Stimulated activated CD8-positive, alpha-beta memory T cell treated with anti-CD3 and anti-CD28 coated beads, Interleukin-4, amount 100 ng/mL, for 24 hours (primary cell): ENCODE measurements around the gene SPEG.
"Not testable (repeated sequence)": the region's sequence is repeated elsewhere in the genome, so short reads cannot be mapped to it uniquely, and the experiment has no call there.

Experiments
- DNase-seq: peaks from one replicate; pipeline ENCODE4 v3.0.0-alpha.2; 2020; ENCODE audit warnings: low read depth

Gene SPEG

DNA sequence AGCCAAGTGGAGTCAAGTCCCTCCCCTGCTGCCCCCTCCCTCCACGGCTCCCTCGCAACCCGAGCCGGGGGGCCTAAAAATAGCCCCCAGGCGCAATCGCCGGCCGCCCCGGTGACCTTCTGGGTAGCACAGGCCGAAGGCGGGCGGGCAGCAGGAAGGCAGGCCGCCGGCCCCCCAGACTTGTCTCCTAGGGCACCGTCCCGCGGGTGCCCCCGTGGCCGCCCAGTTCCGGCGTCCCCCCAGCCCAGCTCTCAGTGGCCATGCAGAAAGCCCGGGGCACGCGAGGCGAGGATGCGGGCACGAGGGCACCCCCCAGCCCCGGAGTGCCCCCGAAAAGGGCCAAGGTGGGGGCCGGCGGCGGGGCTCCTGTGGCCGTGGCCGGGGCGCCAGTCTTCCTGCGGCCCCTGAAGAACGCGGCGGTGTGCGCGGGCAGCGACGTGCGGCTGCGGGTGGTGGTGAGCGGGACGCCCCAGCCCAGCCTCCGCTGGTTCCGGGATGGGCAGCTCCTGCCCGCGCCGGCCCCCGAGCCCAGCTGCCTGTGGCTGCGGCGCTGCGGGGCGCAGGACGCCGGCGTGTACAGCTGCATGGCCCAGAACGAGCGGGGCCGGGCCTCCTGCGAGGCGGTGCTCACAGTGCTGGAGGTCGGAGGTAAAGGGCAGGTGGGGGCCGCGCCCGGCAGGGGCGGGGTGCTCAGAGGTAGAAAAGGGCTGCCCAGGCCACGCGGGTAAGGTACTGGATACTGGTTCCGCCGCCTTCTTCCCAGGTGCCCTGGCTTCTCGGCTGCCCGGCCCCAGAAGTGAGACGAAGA, at the start of gene SPEG:
SPEG (plus strand) TSS at position 126 of the 808 bp plus-strand sequence; CDS start at position 261, 135 bp downstream.
- no peak for DNase-seq

DNA sequence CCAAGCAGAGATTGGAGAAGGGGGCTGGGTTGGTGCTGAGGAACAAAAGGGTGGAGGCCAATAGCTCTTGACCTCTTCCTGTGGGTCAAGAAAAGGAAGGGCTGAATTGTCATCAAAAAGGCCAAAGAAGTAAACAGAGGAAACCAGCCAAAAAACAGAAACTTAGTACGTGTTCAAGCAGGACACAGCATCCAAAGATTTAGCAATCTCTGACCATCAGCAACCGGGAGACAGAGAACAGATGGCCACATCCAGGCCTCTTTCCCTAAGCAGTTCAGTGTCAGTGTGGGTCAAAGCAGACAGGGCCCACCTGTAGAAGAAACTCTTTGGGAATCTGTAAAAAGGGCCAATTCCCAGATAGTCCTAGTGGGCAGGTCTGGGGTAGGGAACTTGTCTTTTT, 49.8 kb upstream of the SPEG start:
- no peak for DNase-seq

DNA sequence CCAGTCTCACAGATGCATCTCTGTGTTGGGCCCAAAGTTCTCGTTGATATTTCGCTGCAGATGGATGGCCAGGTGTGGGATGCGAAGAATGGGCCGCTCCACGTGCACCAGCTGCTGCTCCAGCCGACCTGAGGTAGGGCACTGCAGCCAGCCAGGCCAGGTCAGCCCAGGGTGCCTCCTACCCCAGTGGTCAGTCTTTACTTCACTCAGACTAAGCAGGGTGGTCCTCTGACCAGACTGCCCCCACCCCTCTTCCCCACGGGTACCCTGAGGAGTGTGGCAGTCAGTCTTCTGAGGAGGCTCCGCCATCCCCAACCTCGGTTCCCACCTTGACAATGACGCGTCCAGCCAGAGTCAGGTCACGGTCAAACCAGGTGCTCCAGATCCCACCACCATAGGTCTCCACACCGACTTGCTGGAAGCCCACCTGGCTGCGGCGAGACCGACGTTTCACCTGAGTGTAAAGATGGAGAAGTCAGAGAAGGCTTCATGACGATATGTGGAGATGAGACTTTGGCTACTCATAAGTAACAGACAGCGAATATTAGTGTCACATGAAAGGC, 48.6 kb upstream of the SPEG start:
- DNase-seq: no peak

DNA sequence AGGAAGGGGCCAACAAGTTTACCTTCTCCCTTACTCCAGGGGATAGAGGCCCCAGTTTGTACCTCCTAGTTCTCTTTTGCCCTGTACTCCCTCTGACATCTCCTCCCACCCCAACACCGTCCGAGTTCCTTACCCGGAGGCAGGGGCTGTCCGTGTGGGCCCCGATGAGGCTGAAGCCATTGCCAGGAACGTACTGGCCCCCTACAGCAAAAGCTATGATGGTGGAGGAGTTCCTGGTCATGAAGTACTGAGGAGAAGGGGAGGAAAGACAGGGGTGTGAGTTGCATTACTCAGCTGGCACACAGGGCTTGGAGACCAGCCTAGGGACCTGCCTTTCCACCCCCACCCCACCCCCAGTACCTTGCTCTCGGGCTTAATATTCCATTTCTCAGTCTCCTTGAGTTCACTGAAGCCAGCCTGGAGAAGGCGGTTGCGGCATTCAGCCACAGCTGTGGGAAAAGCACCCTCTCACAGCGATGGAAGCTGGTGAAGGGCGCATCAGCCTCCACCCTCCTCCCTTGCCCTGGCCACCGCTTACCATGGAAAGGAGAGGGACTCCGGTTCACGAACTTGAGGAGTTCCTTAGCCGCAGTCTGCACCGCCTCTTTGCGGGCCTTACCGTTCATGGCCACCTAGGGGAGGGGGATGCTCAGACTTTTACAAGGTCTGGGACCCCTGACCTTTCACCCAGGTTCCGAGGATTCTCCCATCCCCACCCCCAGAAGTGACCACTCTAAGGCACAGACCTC, 47.9 kb upstream of the SPEG start:
- no peak for DNase-seq

DNA sequence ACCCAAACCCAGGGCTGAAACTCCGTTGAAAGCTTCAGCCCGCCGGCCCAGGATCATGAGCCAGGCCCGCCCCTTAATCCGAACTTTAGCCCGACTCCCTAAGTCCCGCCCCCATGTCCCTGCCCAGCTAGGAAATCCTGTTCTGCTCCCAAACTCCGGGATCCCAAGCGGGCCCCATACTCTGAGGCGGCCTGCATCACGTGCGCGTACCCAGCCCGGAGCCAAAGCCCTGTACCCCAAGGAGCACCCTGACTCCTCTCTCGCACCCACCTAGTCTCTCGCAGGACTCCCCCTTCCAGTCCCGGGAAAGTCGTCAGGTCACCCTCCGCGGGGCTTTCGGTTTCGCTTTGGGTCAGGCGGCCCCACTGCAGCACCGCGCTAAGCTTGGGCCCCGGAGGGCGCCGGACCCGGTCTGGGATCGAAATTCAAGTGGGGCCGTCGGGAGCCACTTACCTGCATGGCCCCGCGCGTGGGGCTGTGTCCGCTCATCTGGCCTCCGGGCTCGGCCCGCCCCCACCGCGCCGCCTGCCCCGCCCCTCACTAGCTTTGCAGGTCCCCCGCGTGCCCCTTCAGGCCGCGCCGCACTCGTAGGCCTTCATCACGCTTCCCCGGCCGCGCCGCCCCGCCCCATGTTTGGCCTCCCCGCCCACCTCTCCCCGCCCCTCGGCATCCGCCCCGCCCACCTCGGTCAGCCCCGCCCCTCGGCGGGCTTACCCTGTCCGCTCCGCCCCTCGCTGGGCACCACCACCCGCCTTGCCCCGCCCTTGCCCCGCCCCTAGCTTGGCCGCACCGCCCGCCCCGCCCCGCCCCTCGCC, 47.1 kb upstream of the SPEG start, which contains the start of gene DNPEP:
DNPEP (minus strand) TSS at position 607 of the 815 bp plus-strand sequence; CDS start at position 489, 118 bp downstream.
- DNase-seq: no peak

DNA sequence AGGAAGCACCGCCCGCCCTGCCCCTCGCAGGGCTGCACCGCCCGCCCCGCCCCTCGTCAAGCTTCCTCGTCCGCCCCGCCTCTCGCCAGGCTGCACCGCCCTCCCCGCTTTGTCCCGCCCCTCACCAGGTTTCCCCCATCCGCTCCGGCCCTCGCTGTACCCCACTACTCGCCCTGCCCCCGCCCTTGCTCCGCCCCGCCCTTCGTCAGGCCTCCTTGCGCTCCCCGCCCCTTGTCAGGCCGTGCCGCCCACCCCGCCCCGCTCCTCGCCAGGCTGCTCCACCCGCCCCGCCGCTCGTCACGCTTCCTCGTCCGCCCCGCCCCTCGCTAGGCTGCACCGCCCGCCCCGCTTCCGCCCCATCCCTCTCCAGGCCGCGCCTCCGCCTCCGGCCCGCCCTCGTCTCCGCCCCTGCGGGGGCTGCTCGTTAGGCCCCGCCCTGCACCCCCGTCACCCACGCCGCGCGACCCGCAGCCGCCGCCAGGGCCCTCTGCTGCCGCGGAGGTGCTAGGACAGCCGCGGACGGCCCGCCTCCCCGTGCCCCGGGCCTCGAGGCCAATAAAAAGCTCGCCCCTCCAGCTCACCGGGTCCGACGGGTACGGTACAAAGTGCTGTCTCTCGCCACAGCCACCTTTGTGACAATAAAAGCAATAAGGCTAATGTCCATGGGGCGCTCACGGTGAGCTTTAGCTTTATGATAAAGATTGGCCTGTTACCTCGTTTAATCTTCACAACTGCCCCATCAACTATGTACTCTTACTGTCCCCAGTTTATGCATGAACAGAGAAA, 46.3 kb upstream of the SPEG start:
- peak; percentile 99 for DNase-seq

DNA sequence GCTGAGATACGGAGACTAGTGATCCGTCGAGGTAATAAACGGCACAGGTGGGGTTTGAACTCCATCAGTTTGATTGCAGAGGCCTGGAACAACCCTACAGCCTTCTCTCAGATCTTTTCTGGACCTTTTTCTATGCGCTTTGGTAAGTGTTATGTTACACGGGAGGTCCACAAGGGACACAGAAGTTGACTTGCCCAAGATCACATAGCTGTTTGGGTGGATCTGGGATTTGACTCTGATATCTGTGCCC, 45.8 kb upstream of the SPEG start:
- no peak for DNase-seq

DNA sequence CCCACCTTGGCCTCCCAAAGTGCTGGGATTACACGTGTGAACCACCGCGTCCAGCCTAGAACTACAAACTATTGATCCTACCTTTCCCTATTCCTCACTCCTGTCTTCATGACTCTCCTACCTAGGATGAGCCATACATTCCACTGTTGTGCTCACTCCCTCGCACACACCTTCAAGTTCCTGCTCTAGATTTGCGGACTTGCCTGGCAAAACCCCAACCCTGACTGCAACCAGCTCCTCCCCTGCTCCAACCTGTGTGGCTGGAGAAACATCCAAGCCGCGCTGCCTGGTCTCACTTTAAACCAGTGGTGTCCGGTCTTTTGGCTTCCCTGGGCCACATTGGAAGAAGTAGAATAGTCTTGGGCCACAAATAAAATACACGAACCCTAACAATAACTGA, 41.9 kb upstream of the SPEG start:
- DNase-seq: no peak

DNA sequence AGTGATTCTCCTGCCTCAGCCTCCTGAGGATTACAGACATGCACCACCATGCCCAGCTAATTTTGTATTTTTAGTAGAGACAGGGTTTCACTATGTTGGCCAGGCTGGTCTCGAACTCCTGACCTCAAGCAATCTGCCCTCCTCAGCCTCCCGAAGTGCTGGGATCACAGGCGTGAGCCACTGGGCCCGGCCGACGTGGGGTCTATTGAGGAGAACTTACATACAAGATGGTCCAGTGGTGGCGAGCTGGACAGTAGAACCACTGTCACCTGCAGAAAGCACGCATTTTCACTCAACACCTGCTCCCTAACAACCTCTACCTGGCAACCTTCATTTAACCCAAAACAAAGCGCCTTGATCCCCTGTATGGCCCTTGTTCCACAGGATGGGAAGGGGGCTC, 39.6 kb upstream of the SPEG start:
- not testable (repeated sequence) for DNase-seq

DNA sequence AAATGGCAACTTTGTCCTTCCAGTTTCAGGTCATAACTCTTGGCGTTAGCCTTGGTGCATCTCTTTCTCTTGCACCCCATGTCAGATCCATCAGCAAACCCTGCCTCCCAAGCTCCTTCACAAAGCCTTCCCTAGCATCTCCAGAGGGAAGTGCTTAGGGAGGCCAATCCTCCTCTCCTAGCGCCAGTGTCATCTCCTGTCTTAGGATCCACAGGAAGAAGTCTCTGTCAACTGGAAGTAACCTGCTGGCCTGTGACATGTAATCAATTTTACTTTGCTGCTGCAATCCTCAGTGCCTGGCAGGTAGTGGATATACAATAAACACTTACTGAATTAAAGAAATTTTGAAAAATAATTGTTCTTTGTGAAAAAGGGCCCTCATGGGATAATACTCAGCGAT, 39.0 kb upstream of the SPEG start:
- no peak for DNase-seq

DNA sequence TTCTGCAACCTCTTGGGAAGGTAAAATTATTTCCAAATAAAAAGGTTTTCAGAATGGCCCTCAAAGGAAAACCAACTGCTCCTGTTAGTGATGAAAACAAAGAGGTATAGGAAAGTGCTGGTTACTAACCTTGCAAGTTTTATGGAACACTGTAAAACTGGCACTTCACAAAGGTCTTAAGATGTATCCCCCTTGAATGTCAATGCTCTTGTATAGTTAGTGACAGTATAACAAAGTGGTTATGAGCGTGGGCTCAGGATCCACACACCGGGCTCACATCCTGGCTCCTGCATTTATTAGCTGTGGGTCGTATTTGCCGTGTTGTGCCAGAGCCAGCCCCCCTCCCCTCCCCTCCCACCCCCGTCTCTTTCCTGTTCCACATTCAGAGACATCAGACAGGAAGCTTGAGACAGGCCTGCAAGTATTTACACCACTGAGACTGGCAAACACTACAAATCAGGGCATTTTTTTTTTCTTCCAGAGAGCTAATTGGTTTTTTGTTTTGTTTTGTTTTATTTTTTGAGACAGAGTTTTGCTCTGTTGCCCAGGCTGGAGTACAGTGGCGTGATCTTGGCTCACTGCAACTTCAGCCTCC, 37.7 kb upstream of the SPEG start:
- no peak for DNase-seq

DNA sequence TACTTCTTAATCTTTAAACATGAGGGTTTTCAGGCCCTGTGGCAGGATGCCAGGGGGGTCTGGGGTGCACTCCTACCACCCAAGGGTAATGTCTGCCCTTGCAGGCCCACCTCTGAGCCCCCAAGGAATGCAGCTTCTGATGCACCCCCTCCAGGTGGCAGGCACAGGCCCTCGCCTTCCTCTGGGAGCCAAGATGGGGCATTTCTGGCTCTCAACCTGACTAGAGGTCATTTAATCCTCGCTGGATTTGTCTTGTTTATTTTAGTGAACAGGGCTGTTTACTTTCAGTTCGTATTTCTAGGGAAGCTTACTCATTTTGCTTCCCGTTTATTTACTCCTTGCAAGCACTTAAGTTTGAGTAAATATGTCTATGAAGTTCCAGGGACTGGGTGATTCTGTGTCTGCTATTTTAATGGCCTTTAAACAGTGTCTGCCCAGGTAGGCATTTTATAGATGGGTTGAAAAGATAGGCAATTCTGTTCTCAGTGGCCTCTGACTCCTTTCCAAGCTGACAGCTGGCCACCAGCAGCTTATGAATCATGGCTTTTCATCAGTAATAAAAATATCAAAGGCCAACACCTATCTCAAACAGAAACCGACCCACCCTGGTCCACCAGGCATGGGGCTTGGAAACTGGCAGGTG, 35.8 kb upstream of the SPEG start:
- DNase-seq: no peak

DNA sequence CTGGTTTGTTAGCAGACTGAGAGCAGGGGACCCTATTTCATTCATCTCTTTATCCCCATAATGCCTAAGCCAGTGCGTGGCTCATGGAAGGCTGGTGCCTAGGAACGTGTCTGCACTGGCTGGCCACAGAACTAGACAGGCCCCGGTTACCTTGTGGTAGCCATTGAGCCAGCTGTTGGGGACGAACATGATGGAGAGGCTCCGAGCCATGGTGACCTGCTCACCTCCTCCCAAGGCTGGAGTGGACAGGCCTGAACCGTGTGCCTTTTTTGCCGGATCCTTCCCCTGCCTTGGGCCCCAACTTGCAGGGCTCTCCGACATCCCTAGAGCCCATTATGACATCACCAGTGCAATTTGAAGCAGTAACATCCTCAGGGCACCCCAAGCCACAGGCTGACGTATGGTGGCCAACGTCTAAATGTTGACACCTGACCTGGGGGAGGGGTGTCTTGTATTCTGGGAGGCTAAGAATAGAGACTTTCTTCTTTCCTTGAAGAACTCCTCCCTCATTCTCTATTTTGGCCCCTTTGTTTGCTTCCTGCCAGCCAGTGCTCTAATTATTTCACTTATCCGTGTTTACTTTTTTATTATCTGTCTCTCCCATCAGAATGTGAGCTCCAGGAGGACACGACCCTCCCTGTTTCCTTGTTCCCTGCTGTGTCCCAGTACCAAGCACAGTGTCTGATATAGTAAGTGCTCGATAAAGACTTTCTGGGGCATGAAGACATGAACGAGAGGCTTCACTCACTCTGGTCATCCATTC, 34.7 kb upstream of the SPEG start:
- DNase-seq: no peak

DNA sequence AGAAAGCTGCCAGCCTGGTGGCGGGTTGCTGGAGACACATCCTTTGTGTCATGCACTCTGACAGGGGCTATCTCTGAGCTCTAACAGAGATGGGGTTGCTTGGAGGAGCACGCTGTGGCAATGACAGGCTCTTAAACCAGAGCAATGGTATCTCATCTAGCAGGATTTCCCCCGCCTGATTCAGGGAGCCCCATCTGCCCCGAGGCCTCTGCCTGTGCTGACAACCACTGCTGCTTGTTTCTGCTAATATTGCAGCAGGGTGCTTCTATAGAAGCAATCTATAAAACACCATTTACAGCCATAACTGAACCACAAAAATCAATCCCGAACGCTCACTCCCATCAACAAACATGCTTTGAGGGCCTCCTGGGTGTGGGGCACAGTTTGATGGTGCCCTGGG, 34.1 kb upstream of the SPEG start:
- DNase-seq: no peak

DNA sequence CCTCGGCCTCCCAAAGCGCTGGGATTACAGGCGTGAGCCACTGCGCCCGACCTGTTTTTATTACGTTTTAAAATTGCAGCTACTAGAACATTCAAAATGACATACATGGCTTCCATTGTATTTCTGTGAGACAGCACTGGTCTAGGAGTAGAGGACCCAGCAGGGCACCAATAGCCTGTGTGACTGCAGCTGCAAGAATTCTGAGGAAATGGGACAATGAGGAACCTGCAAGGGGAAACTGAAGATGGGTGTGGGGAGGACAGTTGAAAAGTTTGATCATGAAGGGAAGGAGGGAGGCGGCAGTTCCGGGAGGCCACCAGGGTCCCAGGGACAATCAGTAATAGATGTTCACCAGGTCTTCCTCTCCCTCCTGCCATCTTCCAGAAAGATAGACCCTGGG, 33.0 kb upstream of the SPEG start:
- DNase-seq: no peak

DNA sequence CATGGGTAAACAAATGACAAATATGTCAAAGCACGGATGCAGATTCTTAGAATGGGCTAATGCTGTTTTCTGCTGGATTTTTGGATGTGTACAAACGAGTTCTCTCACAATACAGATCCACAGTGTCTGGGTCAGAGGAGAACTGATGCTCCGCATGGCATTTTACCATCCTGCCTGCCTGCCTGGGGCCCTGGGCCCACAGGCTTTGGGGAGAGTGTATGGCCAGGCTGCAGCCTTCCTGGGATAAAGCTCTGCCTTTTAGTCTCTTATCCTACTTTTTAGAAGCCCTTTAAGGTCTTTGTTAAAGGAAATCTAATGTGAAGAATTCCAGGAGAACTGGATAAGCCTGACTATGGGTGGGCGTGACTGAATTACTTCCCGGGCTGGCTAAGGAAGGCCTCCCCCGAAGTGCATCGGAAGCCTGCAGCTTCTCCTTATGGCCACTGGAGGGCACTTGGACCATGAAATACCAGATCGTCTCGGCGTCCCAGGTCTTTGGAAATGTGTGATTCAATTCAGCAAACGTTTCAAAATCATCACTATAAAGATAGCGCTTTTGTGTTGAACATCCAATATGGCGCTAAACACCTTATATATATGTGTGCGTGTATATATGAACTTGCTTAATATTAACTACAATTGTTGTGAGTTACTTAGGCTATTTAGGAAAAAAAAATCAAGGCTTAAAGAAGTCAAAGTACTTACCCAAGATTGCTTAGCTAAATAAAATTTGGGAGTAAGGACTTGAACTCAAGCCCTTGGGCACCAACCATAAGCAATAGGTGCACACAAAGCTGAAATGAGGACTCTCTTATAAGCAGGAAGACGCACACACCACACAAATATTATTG, 31.8 kb upstream of the SPEG start:
- DNase-seq: peak; percentile 22

DNA sequence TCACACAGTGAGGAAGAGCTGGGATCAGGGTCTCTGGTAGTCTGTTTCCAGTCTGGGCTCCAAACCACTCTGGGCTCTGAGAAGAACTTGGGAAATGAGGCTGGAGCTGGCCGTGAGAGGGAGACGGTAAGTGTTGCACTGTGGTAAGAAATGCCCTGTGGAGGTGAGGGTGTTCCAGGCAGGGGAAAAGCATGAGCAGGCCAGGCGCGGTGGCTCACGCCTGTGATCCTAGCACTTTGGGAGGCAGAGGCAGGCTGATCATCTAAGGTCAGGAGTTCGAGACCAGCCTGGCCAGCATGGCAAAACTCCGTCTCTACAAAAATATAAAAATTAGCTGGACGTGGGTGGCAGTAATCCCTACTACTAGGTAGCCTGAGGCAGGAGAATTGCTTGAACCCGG, 30.8 kb upstream of the SPEG start:
- no peak for DNase-seq

DNA sequence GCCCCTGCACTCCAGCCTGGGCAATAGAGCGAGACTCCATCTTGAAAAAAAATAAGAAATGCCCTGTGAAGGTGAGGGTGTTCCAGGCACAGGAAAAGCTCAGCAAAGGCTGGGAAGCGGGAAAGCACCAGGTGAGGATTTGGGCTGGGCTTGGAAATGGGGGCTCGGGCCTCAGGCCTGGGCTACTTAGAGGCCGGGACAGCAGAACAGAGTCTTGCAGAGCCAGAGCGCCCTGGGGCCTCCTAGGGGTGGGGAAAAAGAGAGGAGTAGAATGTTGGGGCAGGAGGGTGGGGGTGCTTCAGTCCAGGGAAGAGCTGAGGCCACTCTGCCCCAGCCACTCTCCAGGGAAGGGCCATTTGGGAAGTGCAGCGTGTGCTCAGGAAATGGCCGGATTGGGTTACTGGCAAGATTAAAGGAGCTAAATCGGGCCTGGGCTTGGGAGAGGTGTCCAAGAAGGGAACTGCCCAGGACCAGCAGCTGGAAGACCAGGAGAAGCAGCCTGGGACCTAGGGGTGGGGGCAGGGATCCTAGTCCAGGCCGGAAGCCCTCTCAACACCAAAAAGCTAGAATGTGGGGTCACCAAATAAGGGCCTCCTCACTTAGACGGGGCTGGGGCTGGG, 30.2 kb upstream of the SPEG start:
- DNase-seq: no peak

DNA sequence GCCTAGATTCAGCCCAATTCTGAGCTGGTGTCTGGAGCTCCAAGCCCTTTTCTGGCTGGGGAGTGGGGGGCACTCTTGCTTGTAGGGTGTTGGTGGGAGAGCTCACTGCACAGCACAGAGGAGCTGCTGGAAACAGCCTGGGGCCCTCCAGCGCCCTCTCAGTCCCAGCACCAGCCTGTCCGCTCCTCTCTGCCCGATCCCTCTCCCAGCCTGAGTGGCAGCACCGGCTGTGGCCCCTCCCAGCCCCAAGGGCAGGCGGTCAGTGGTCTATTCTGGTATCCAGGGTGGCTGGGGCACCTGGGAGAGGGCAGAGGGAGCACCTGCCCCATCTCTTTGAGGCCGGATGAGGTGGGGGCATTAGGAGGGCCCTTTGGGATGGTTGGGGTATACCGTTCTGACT, 29.7 kb upstream of the SPEG start:
- DNase-seq: no peak
